SK-N-MC (cell line): ENCODE measurements around the gene CLSTN2.

Experiments
- EZH2 ChIP-seq: fragments of 200-600 bp; sonication (generic); IDR thresholded peaks from one replicate; pipeline ENCODE4 v1.6.1; 2017; ENCODE audit warnings: antibody characterized with exemption
- FOXP2 ChIP-seq: optimal IDR thresholded peaks from 2 replicates; pipeline ENCODE3; 2011; ENCODE audit warnings: mild to moderate bottlenecking, moderate library complexity; ENCODE audit not compliant: insufficient read depth; ENCODE audit errors: extremely low read length, control extremely low read depth
- POLR2AphosphoS5 ChIP-seq: IDR thresholded peaks from 2 replicates; pipeline ENCODE4 v1.6.1; 2012; ENCODE audit warnings: mild to moderate bottlenecking, low read depth, low read length, borderline replicate concordance

- TF ChIP-seq EZH2 (no peak), POLR2AphosphoS5 (no peak), FOXP2 (no peak)
Observed at GRCh38 chr3:140577911-140578310, 642.9 kb downstream of the CLSTN2 start.
